Skeletal muscle cell (primary cell): ENCODE data around the gene PTPRN2.
"Not testable (repeated sequence)": the region's sequence is repeated elsewhere in the genome, so short reads cannot be mapped to it uniquely, and the experiment has no call there.

Experiments
- DNase-seq: peaks from one replicate; pipeline ENCODE4 v3.0.0-alpha.2; 2010; ENCODE audit warnings: low read depth
- H3K4me3 ChIP-seq: 2 replicates; pipeline ENCODE4 v1.5.1; 2011; ENCODE audit warnings: low read depth, mild to moderate bottlenecking, control low read depth, low read length, moderate library complexity

PTPRN2 gene

DNA sequence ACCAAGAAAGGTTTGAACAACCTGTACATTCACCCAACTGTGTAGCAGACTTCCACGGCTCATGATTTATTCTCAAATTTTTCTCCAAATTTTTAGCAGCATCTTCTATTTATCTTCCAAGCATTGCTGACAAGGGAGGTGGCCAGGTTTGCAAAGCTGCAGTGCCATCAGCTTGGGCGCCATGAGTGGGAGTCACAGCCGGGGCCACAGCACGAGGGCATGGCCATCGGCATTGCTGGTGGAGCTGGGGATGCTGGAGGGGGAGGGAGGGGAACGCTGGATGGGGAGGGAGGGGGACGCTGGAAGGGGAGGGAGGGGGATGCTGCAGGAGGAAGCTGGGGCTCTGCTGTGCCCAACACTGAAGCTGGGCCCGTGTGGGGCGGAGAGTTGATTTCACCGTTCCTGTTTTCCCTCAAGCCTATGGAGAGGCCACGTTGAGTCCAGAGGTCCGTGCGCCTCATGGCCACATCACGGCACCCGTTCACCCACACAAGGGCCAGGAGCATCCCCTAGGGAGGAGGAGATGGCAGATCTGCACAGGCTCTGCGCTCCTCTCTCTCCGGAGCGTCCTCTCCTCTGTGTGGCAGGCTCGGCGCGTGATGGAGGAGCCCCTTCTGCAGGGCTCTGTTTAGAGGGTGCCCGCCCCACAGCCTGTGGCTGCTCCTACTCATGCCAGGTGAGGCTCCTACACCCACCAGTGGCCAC, 730.6 kb downstream of the PTPRN2 start:
- DNase-seq = no peak
- H3K4me3 ChIP-seq = no peak overlapping the region

GRCh38 chr7:157855452-157856213, 732.0 kb downstream of the PTPRN2 start:
- DNase-seq = no peak
- H3K4me3 ChIP-seq = no peak overlapping the region

DNA sequence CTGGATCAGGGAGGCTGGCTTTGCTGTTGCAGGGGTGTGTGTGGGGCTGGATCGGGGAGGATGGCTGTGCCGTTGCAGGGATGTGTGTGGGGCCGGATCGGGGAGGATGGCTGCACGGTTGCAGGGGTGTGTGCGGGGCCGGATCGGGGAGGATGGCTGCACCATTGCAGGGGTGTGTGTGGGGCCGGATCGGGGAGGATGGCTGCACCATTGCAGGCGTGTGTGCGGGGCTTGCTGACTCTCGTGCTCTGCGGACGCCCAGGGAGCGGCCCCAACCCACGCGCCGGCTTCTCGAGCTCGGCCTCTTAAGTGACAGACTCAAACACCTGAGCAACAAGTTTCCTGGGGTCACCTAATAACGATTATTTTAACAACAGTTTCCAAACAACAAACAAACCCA, 732.6 kb downstream of the PTPRN2 start:
- no peak overlapping the region for H3K4me3 ChIP-seq
- no peak for DNase-seq

DNA sequence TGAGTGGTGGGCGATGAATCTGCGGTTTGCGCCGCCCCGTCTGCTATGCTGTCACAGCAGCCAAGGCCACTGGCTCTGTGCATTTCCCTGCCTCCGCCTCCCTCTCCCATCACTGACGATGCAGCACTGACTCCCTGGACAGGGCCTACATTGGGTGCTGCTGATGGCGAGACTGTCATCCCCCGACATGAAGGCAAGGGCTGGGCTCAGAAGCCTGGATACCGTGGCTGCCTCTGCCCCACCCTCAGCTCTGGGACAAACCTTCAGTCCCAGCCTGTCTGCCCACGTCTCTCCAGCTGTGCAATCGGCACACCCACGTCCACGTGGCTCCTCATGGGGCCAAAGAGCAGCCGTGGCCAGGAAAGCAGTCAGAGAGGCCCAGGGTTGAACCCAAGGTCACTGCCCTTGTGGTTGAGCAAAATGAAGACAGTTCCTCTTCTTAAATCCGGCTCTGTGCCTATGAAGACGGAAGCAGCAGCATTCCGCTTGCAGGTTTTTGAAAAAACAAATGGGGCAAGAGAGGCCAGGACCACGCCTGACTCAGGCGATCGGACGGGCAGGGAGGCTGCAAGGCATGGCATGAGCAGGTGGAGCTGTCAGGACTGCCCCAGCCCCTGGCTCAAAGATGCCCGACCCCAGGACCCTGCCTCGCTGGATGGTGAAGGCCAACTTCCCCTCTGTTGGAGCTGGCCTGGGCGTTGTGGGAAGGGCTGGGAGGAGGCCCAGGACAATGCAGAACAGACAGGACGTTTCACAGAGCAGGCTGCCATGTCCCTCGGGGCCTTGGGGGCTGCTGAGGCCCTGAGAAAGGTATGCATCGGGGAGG, 733.3 kb downstream of the PTPRN2 start:
- no peak overlapping the region for H3K4me3 ChIP-seq
- DNase-seq = no peak

DNA sequence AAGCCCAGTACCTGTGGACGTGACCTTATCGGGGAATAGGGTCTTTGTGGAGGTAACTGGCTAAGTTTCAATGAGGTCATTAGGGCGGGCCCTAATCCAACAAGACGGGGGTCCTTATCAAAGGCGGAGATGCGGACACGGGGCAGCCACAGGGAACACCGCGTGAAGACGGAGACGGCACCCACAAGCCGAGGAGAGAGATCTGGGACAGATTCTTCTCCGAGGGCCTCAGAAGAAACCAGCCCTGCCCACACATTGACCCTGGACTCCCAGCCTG, 733.9 kb downstream of the PTPRN2 start:
- no peak for DNase-seq
- H3K4me3 ChIP-seq = no peak overlapping the region

DNA sequence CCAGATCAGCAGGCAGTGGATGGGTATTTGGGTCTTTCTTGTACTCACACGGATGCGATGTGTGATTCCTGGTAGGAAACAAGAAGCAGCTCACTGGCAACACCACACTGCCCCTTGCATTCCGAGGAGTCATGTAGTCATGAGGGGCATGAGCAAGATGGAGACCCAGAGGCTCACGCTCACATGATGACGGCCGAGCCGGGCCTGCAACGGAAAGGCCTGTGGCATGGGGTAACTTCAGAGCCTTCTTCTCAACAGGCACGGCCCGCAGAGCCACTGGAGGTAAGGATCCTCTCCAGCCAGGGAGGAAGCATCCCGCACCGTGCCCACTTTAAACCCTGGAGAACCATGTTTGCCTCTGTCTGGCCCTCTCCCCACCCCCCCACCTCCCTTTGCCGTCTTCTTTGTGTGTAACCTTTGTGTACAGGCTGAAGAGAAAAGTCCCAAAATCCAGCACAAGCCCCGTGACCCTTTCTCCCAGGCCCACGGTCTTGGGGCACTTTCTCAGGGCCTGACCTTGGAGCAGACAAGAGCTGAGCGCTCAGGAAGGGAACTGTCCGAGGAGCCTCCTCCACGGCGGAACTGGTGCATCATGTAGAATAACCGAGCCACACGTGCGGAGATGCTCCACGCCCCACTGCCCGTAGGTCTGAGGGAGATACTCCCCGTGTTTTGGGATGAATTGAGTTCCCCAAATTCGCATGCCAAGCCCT, 734.4 kb downstream of the PTPRN2 start:
- no peak overlapping the region for H3K4me3 ChIP-seq

DNA sequence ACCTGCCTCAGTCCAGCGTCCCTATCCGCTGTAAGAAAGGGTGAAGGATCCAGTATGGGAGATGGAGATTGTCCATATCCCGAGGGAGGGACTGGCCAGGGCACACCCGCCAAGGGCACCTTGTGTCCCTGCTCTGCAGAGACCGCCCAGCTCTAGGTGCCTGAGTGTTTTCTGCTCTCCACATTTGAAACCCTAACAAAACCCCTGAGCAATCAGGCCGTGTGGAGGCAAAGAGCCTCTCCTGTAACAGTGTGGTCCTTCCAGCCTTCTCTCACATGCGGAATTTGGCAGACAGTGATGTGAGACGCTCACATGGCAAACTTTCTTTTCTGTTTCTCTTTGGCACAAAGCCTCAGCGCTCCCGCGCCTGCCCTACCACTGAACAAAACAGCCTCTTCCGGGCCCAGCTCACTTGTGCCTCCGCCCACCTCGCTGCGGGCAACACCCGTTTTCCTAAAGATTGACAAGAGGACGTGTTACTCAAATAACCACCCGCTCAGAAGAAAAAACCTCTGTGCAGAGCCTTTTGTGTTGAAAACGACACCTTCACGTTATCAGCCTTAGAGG, 736.0 kb downstream of the PTPRN2 start:
- DNase-seq = no peak
- no peak overlapping the region for H3K4me3 ChIP-seq

More for the DNA sequence above, 734.4 kb downstream of the PTPRN2 start:
- DNase-seq = no peak

DNA sequence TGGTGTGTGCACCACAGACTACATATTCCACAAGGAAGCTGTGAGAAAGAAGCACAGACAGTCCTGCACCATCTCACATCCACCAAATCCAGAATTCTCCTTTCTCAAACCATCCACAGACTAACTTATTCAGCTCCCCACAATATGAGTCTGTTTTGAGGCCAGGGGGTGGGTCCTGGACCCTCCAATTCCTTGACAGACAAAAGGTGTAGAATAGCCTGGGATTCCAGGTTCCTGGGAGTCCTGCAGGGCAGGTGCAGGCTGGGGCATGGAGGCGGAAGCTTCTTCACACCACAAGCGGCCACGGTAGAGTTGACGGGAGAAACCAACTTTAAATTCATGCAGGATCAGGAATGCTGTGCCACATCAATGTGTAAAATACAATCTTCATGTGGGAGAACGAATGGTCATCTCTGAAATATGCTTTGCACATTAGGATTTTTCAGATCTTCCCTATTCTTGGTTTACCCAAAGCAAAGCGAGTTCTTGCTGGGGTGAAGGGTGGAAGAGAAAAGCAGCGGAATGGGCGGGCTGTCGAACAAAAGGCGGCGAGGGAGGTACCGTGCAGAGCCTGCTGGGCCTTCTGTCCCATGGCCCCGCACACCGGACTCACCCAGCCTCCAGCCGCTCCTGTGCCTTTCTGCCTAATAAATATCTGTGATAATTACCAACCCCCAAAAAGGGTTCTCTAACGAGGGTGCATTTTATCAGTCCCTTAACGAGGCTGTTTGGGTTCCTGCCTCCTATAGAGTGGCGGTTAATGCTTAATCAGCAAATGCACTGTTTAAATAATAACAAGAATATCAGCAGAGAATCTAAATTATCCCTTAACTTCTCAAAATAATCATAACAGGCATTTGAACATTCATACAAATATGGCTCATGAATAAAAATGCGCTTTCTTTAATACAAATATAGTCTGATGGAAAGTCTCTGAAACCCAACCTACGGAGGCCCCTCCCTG, 736.9 kb downstream of the PTPRN2 start:
- DNase-seq = no peak
- no peak overlapping the region for H3K4me3 ChIP-seq

DNA sequence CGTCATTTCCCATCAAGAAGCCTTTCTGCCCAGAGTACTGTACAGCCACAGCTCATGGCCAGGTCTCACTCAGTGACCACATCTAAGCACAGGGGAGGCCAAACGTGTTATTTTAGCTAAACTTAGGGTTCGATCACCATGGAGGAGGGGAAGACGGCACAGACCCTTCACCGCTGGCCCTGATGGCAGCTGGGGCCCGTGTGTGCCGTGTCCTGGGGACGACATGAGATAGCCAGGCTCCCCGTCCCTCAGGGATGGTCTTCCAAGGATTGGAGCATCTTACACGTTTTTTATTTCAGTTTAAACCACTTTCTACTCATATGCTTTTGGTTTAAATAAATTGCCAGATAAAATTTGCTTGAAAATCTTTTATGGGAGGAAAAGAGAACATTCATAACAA, 737.9 kb downstream of the PTPRN2 start:
- H3K4me3 ChIP-seq = no peak overlapping the region
- no peak for DNase-seq

DNA sequence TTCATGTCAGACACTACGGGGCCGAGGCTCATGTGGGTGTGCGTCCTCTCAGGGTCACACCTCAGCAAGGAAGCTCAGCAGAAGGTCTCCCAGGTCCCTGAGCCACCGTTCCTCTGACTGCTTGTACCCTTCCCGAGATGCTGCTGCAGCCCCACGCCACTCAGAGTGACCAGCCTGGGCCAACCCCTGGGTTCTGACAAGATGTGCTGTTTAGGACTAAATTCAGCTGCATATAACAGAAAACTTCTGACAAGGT, 738.4 kb downstream of the PTPRN2 start:
- H3K4me3 ChIP-seq = no peak overlapping the region
- no peak for DNase-seq

DNA sequence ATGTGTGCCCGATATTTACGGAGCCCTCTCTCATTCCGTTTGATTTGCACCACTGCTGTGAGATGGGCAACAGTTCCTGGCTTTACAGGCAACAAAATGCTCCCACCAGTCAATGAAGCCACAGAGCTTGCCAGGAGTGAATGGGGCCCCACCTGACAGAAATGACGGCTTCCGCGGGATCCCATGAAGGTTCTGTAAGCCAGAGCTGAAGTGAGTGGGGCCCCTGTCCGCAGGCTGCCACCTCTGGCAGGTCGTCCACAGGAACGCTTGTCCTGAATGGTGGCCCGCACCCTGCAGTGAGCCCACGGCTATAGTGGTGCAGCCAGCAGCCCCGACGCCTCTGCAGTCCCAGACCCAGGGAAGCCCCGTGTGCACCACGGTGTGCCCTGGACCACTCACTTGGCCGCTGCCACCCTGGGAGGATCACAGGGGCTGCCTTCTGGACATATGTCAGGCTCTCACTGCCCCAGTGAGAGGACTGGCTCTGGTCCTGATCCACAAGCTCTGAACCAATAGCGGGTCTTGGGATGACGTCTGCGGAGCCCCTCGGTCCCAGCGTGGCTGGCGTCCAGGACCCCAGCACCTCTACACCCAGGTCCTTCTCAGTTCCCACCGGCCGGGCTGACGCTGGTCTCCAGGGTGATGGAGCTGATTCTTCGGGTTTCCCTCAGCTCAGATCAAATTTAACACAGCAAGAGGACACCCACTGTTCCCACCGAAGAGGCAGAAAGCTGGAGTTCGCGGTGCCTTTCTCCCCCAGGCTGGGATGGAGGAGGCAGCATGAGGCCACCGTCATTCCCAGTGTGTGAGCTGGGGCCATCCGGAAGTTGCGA, 738.9 kb downstream of the PTPRN2 start:
- DNase-seq = no peak
- no peak overlapping the region for H3K4me3 ChIP-seq

- not testable (repeated sequence) for H3K4me3 ChIP-seq, DNase-seq
Observed at GRCh38 chr7:157847756-157848487, 739.7 kb downstream of the PTPRN2 start.

DNA sequence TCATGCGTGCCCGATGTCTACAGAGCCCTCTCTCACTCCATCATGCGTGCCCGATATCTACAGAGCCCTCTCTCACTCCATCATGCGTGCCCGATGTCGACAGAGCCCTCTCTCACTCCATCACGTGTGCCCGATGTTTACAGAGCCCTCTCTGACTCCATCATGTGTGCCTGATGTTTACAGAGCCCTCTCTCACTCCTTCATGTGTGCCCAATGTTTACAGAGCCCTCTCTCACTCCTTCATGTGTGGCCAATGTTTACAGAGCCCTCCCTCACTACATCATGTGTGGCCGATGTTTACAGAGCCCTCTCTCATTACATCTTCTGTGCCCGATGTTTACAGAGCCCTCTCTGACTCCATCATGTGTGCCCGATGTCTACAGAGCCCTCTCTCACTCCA, 740.9 kb downstream of the PTPRN2 start:
- DNase-seq = not testable (repeated sequence)

GRCh38 chr7:157846271-157846670, 741.4 kb downstream of the PTPRN2 start:
- H3K4me3 ChIP-seq = no peak overlapping the region
- DNase-seq = no peak

More for the DNA sequence above, 740.9 kb downstream of the PTPRN2 start:
- H3K4me3 ChIP-seq = not testable (repeated sequence)

GRCh38 chr7:157845203-157845835, 742.3 kb downstream of the PTPRN2 start:
- DNase-seq = no peak
- H3K4me3 ChIP-seq = no peak overlapping the region

GRCh38 chr7:157844611-157845010, 743.0 kb downstream of the PTPRN2 start:
- H3K4me3 ChIP-seq = no peak overlapping the region
- no peak for DNase-seq

GRCh38 chr7:157844141-157844540, 743.5 kb downstream of the PTPRN2 start:
- no peak for DNase-seq
- H3K4me3 ChIP-seq = no peak overlapping the region
